HG03354 (cell line): ENCODE data around the gene CXCR3.
"Not testable (repeated sequence)": the region's sequence is repeated elsewhere in the genome, so short reads cannot be mapped to it uniquely, and the experiment has no call there.

Experiments used
- ATAC-seq: cut with Tn5 transposase; IDR thresholded peaks from one replicate; pipeline ENCODE4 v1.9.1; 2021; ENCODE audit warnings: mild to moderate bottlenecking; ENCODE audit not compliant: unreplicated experiment, poor library complexity, severe bottlenecking

Gene CXCR3

GRCh38 chrX:71616672-71617529, 1.4 kb downstream of the CXCR3 start:
- no peak for ATAC-seq

- no peak for ATAC-seq
Observed at GRCh38 chrX:71615954-71616353, 2.4 kb downstream of the CXCR3 start.

DNA sequence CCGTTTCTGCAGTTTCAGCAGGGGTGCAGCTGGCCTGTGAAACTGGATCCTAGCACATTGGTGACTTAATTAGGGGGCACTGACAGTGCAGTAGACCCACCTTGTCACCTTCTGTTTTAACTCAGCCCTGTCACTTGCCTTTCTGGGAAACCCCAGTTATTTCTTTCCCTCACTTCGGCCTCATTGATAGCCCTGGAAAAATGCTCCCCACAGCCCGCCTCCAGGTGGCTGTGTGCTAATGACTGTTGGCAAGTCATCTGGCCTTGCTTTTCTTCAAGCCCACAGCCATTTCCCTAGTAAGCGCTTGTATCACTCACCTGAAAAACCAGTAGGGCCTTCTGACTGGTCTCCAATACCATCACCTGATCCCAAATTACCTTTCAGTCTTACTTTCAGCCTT, 3.3 kb downstream of the CXCR3 start:
- ATAC-seq, result no peak

DNA sequence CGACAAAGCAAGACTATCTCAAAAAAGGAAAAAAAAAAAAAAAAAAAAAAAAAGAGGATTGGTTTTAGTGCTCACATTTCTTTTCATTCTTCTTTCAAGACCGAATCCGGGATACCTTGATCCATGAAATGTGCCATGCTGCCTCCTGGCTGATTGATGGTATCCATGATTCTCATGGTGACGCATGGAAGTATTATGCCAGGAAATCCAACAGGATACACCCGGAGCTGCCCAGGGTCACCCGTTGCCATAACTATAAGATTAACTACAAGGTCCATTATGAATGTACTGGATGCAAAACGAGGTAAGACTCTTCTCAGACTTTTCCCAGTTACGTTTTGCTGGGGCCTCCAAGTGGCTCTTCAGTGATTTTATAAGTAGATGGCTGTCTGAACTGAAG, 6.1 kb downstream of the CXCR3 start:
- ATAC-seq, result no peak

DNA sequence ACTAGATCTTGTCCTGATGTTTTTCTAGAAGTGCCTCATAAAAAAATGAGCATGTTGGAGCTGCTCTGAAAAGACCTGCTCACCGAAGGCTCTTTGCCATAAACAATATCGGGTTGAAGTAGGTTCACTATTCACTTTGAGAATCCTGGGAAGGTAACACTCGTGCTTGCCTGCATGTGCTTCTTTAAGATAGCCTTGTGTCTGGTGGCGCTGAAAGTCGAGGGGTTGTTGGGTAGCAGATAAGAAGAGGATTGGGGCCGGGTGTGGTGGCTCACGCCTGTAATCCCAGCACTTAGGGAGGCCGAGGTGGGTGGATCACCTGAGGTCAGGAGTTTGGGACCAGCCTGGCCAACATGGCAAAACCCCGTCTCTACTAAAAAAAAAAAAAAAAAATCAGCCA, 6.6 kb downstream of the CXCR3 start:
- not testable (repeated sequence) for ATAC-seq

GRCh38 chrX:71609095-71609750, 9.1 kb downstream of the CXCR3 start:
- ATAC-seq, result no peak

DNA sequence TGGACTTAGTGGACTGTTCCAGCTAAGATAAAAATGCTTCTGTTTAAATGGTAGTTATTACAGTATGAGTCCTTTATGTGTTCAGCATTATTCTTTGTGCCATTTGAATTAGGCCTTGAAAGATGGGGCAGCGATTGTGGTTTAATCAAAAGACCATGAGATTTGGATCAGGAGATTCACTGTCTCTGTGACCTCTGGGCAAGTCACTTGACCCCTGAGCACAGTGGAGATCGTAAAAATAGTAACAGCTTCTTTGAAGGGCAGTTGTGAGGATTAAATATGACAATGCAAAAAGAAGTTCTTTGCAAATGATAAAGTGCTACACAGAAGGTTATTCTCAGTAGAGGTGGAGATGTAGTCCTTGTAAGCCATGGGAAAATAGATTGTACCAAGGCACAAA, 10.8 kb downstream of the CXCR3 start:
- no peak for ATAC-seq

- ATAC-seq, result no peak
Observed at GRCh38 chrX:71606536-71607216, 11.6 kb downstream of the CXCR3 start.

DNA sequence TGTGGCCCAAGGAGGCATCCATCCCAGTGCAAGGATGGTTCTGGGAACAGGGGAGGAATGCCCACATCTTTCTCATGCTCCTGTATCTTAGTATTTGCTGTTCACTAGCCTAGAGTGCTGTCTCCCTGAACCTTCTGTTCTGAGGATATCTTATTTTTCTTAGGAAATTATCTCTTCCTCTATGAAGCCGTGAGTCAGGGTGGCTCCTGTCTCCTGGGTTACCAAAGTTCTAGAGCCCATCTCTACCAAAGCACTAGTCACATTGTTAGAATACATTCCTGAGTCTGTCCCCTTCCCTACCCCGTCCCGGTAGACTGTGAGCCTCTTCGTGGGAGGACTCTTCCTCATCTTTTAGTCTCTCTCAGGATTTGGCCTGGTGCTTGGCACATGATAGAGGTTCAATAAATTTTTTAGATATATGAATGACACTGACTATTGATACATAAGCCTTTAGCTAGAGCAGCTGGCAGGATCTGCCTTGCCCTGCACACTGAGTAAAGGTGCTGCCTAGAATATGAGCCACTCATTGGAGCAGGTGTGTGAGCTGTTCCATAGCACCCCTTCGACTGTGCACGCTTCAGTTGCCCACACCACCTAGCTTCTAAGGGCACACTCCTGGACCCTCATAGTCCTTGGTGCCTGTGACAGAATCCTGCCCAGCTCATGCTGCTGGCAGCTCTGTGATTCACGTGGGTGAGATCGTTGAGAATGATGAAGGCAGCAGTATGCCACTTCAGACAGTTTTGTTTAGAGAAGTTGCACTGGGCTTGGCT, 13.3 kb downstream of the CXCR3 start:
- no peak for ATAC-seq

DNA sequence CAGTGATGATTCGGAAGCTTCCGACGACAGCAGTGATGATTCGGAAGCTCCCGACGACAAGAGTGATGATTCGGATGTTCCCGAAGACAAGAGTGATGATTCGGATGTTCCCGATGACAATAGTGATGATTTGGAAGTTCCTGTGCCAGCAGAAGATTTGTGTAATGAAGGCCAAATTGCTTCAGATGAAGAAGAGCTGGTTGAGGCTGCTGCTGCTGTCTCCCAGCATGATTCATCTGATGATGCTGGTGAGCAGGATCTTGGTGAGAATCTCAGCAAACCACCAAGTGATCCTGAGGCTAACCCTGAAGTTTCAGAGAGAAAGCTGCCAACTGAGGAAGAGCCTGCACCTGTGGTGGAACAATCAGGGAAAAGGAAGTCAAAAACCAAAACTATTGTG, 14.2 kb downstream of the CXCR3 start:
- no peak for ATAC-seq

- no peak for ATAC-seq
Observed at GRCh38 chrX:71603618-71604017, 14.7 kb downstream of the CXCR3 start.

DNA sequence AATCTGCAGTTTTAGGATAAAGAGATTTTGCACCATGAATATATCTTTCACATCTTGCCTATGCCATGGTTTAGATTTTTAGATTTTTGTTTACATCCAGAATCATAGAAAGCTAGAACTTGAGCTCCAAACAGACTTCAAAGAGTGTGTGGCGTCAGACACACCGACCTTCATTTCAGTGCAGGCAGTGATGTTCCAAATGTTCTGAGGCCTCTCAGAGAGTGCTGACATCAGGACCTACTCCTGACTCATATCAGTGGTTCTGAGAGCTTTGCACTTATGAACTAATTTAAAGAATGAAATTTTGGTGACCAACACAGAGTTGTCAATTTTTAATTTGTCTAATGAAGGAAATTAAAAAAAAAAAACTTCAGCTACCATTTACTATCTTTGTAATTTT, 18.3 kb downstream of the CXCR3 start:
- ATAC-seq, result no peak

DNA sequence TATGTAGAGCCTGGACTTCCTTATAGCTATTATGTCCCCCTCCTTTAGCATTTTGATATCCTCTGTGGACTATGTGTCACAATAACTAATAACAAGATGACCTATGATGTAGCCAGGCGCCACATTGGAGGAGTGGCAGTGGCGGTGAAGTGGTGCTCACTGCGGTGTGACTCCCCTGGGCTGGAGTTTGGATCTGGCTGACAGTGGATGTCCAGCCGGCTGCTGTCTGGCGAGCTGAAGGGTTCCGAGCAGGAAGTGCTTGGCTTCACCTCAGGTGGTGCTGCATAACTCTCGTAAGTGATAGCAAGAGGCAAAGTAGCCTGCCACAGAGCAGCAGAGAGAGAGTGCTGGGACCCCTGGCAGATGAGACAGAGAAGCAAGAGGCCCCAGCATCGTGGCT, 25.1 kb downstream of the CXCR3 start:
- ATAC-seq, result not testable (repeated sequence)

DNA sequence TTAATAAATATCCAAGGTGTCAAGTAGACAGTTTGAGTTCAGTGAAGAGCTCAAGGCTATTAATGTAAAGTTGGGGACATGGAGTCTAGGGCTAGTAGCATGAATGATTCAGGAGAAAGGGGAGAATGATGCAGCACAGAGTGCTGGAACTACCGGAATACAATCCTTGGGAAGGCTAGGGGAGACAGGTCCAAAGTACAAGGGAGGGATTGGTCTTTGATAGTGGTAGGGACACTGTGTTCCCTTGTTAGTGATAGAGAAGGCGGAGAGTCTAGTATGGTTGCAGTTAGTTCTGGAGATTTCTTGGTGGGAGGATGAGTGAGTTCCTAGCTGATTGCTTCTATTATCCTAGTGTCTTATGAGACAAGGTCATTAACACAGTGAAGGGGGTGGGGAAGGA, 31.4 kb downstream of the CXCR3 start:
- no peak for ATAC-seq

DNA sequence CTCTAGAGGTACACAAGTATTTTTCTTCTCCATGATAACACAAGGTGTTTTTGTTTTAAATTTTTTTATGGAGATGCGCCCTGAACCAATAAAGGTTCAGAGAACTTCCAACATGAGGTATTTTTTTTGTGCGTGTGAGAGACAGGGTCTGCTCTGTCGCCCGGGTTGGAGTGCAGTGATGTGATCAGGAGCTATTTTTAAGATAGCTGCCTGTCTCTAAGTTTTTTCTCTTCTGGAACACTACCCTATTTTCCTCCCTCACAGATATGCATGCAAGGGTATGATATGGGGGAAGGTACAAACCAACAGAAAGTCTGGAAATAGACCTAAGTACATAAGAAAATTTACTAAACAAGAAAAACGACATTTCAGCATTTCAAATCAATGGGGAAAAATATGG, 37.1 kb downstream of the CXCR3 start:
- ATAC-seq, result no peak

DNA sequence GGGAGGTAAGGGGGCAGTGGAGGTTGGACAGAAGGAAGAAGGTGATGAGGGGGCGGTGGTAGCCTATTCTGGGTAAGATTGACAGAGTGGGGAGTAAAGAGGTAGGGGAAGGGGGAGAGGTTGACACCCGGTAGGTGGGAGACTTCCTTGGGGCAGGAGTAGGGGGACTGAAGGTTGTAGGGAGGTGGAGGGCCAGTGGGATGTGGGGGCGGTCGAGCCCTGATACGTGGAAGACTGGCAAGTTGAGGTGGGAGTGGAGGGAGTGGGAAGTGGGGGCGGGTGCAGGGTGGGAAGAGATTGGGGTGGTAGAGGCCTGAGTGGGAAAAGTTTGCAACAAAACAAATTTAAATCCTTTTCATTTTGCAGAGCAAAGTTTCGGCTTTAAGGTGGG, 38.3 kb downstream of the CXCR3 start:
- ATAC-seq, result no peak

- ATAC-seq, result no peak
Observed at GRCh38 chrX:71579136-71579989, 38.9 kb downstream of the CXCR3 start.

DNA sequence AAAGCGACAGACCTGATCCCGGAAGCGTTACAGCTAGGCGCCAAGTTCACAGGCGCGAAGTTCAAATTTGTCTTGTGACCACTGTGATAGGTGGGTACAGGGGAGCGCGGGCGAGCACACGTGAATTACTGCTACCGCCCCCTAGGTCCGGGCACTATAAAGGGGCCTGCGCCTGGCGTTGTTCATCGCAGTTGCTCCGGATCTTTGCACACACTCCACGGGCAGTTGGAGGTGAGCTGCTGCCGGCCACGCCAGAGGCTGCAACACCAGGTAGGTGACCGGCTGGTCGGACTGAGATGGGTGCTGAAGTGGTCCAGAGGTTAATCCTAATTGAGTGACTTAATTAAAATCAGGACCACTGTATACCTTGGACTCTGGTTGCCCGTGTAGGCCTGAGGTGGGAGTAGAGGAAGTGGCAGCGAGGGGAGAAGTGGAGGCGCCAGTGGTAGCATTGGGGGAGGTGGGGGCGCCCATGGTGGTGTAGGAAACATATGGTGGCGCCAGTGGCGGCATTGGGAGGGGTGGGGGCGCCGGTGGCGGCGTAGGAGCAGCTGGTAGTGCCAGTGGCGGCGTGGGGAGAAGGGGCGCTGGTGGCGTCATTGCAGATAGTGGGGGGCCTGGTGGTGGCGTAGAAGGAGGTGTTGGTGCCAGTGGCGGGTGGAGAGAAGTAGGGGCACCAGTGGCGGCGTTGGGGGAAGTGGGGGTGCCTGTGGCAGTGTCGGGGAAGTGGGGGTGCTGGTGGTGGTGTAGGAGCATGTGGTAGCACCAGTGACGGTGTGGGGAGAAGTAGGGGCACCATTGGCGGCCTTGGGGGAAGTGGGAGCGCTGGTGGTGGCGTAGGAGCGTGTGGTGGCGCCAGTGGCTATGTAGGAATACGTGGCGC, 39.8 kb downstream of the CXCR3 start, which contains the start of gene GCNA:
Gene GCNA (plus strand): TSS at position 185 of the 883 bp plus-strand sequence. CDS start 2,385 bp downstream, outside the sequence.
- no peak for ATAC-seq
